ENCODE data around the gene ARID1B.

DNA sequence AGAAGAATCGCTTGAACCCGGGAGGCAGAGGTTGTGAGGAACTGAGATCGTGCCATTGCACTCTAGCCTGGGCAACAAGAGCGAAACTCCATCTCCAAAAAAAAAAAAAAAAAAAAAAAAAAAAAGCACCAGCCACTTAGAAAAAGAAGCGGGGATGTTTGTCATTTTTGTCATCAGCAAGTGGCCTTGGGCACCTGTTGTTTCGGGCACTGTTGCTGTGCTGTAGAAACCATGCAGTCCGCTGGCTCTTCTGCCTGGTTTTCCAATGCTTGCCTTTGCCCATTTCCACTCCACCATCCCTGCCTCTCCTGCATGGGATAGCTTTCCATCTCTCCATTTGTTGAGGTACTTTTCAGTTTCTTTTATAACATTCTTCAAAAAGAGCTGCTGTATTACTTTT is 129.3 kb downstream of the ARID1B start:
- TF ChIP-seq, protein P1, sequence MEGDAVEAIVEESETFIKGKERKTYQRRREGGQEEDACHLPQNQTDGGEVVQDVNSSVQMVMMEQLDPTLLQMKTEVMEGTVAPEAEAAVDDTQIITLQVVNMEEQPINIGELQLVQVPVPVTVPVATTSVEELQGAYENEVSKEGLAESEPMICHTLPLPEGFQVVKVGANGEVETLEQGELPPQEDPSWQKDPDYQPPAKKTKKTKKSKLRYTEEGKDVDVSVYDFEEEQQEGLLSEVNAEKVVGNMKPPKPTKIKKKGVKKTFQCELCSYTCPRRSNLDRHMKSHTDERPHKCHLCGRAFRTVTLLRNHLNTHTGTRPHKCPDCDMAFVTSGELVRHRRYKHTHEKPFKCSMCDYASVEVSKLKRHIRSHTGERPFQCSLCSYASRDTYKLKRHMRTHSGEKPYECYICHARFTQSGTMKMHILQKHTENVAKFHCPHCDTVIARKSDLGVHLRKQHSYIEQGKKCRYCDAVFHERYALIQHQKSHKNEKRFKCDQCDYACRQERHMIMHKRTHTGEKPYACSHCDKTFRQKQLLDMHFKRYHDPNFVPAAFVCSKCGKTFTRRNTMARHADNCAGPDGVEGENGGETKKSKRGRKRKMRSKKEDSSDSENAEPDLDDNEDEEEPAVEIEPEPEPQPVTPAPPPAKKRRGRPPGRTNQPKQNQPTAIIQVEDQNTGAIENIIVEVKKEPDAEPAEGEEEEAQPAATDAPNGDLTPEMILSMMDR (IDR thresholded peaks at IDR 0.05) = no peak
- no peak for TF ChIP-seq POLR2A (IDR thresholded peaks at IDR 0.05)
- TF ChIP-seq POLR2AphosphoS5 (IDR thresholded peaks at IDR 0.05) = no peak

Data from prostate gland (tissue), 2 donors.